ENCODE measurements around the gene SELENOH. TPM values are rescaled to one million over a fixed set of nuclear protein-coding genes. Genes with fewer than 3 reads are reported as not detected.
A peak's percentile ranks its signal among the peaks of the same experiment; 100 is the strongest.

SELENOH gene
- total RNA-seq, 4 donors from 2014 or later: 81.2 to 143 (median 97.0) TPM

- Histone ChIP-seq H3K36me3 (peaks cover 0 to 9% of the 10 kb centered on the region in 2 donors), H3K27me3 (no peaks in the 10 kb centered on the region), H3K9me3 (no peaks in the 10 kb centered on the region), H3K27ac (peak overlapping the region; percentile 43 to 60 (median 52)), H3K4me1 (peaks cover 15 to 97% (median 19%) of the 10 kb centered on the region in 3 donors), H3K4me3 (no peak overlapping the region)
- WGBS, 2 donors (ENCODE audit: low coverage in 1 of 2): 48 to 69% methylated on average over 4 of the region's 4 CpGs
- no peak for TF ChIP-seq POLR2A (IDR thresholded peaks at IDR 0.05)
- no peak for TF ChIP-seq CTCF (IDR thresholded peaks at IDR 0.05)
- no peak for TF ChIP-seq EP300 (IDR thresholded peaks at IDR 0.05)
- TF ChIP-seq POLR2AphosphoS5 (IDR thresholded peaks at IDR 0.05): no peak
- ATAC-seq: no peak
These were observed 45.8 kb downstream of the SELENOH start for GRCh38 chr11:57787006-57787604.

- no peaks in the 10 kb centered on the region for H3K27me3 ChIP-seq
- no peak for TF ChIP-seq POLR2AphosphoS5 (IDR thresholded peaks at IDR 0.05)
- TF ChIP-seq CTCF (IDR thresholded peaks at IDR 0.05): no peak
- TF ChIP-seq EP300 (IDR thresholded peaks at IDR 0.05): no peak
- no peak for TF ChIP-seq POLR2A (IDR thresholded peaks at IDR 0.05)
- no peak for ATAC-seq
- peaks cover 13 to 98% (median 27%) of the 10 kb centered on the region in 3 donors for H3K4me1 ChIP-seq
- 55 to 78% methylated on average over 5 of the region's 6 CpGs for WGBS, 2 donors (ENCODE audit: low coverage in 1 of 2)
- peak overlapping the region in 3 of 4 donors; percentile 33 to 60 (median 46) for H3K27ac ChIP-seq
- H3K36me3 ChIP-seq: peaks cover 0 to 9% of the 10 kb centered on the region in 2 donors
- no peak overlapping the region for H3K4me3 ChIP-seq
- H3K9me3 ChIP-seq: no peaks in the 10 kb centered on the region
These were observed 46.8 kb downstream of the SELENOH start for GRCh38 chr11:57787920-57788702.

- peaks cover 0 to 9% of the 10 kb centered on the region in 2 donors for H3K36me3 ChIP-seq
- TF ChIP-seq EP300 (IDR thresholded peaks at IDR 0.05) (no peak), POLR2AphosphoS5 (IDR thresholded peaks at IDR 0.05) (no peak), CTCF (IDR thresholded peaks at IDR 0.05) (no peak), POLR2A (IDR thresholded peaks at IDR 0.05) (no peak)
These were observed 47.4 kb downstream of the SELENOH start for GRCh38 chr11:57788703-57789088.

GRCh38 chr11:57791321-57792059, 50.2 kb downstream of the SELENOH start:
- H3K27ac ChIP-seq: peak overlapping the region in 2 of 4 donors; percentile 44 to 60
- no peaks in the 10 kb centered on the region for H3K27me3 ChIP-seq
- H3K4me1 ChIP-seq: peaks cover 11 to 92% (median 33%) of the 10 kb centered on the region in 3 donors
- TF ChIP-seq POLR2AphosphoS5 (IDR thresholded peaks at IDR 0.05): no peak
- no peak for TF ChIP-seq CTCF (IDR thresholded peaks at IDR 0.05)
- TF ChIP-seq POLR2A (IDR thresholded peaks at IDR 0.05): no peak
- TF ChIP-seq EP300 (IDR thresholded peaks at IDR 0.05): no peak
- ATAC-seq: no peak
- H3K4me3 ChIP-seq: no peak overlapping the region
- H3K9me3 ChIP-seq: no peaks in the 10 kb centered on the region
- WGBS, 2 donors (ENCODE audit: low coverage in 1 of 2): 75 to 87% methylated on average over 5 of the region's 22 CpGs
- H3K36me3 ChIP-seq: peaks cover 4 to 31% of the 10 kb centered on the region in 2 donors

More at GRCh38 chr11:57788703-57789088, 47.4 kb downstream of the SELENOH start:
- Histone ChIP-seq H3K4me1 (peaks cover 13 to 98% (median 33%) of the 10 kb centered on the region in 3 donors), H3K4me3 (no peak overlapping the region), H3K27ac (peak overlapping the region in 2 of 4 donors; percentile 23 to 60), H3K27me3 (no peaks in the 10 kb centered on the region), H3K9me3 (no peaks in the 10 kb centered on the region)
- ATAC-seq: no peak

Data from gastroesophageal sphincter (tissue), 4 donors.